Kidney (tissue), 14 donors: ENCODE measurements around the gene CACNA1H. TPM values are rescaled to one million over a fixed set of nuclear protein-coding genes. Genes with fewer than 3 reads are reported as not detected.
"Not testable (repeated sequence)": the region's sequence is repeated elsewhere in the genome, so short reads cannot be mapped to it uniquely, and the experiment has no call there.

Experiments used
- DNase-seq, 5 donors: peaks; one replicate each; pipeline ENCODE4 v3.0.0-alpha.2; 2013 to 2020
- FAIRE-seq: peaks from 2 replicates; lab custom pipeline; 2012; peaks lifted over from hg19 to GRCh38; lab: Jason Lieb, UNC
- H3K27ac ChIP-seq, 2 donors: one replicate each; pipeline ENCODE4 v1.7.0; 2013; ENCODE audit warnings: low read depth in 2 of 2, low read length in 2 of 2, inconsistent platforms in 1 of 2
- H3K27me3 ChIP-seq: one replicate; pipeline ENCODE4 v1.7.1; 2013; ENCODE audit warnings: low read length, inconsistent platforms; ENCODE audit not compliant: control insufficient read depth, insufficient read depth
- H3K36me3 ChIP-seq, 3 donors: one replicate each; pipeline versions ENCODE4 v1.7.0 to v1.7.1; 2013; ENCODE audit warnings: low read length in 3 of 3, control low read depth in 1 of 3, inconsistent platforms in 1 of 3; ENCODE audit not compliant: insufficient read depth in 3 of 3, control insufficient read depth in 2 of 3
- H3K4me1 ChIP-seq, 3 donors: one replicate each; pipeline versions ENCODE4 v1.7.0 to v1.7.1; 2013; ENCODE audit warnings: low read length in 3 of 3, inconsistent platforms in 1 of 3, low read depth in 1 of 3; ENCODE audit not compliant: control insufficient read depth in 2 of 3, insufficient read depth in 2 of 3
- H3K4me3 ChIP-seq, 3 donors: one replicate each; pipeline versions ENCODE4 v1.7.0 to v1.8.1; 2013; ENCODE audit warnings: low read length in 3 of 3, control low read depth in 1 of 3, inconsistent platforms in 1 of 3
- H3K9ac ChIP-seq, 3 donors: one replicate each; pipeline versions ENCODE4 v1.7.0 to v1.7.1; 2013; ENCODE audit warnings: low read length in 3 of 3, control low read depth in 1 of 3, inconsistent platforms in 1 of 3
- H3K9me3 ChIP-seq, 3 donors: one replicate each; pipeline versions ENCODE4 v1.7.0 to v1.7.1; 2013; ENCODE audit warnings: low read length in 3 of 3, control low read depth in 1 of 3, inconsistent platforms in 1 of 3; ENCODE audit not compliant: control insufficient read depth in 2 of 3, insufficient read depth in 1 of 3
- intact Hi-C: fragments of 100-400 bp; cut with DNase I; formaldehyde crosslinking; loops from one replicate; pipeline ENCODE4 v1.11.1; 2022
- polyA plus RNA-seq: library from polyadenylated mRNA; stranded (reverse); fragments of 350-450 nt; fragmentation: Illumina TruSeq; extraction: RNeasy Lipid Tissue Mini Kit (QIAGEN cat#74804); gene quantifications from one replicate; pipeline ENCODE4 v1.2.3, GENCODE V29; 2014; ENCODE audit warnings: low read depth, low replicate concordance; ENCODE audit not compliant: insufficient read depth
- total RNA-seq: library from RNA; stranded (reverse); fragmentation: NEBNext Ultra II Directional; extraction: Animal tissue kit (Norgen Biotek cat#: 25700); gene quantifications from one replicate; pipeline ENCODE4 v1.2.1, GENCODE V29; 2021
- TF ChIP-seq, protein P1 (sequence below): IDR thresholded peaks from 3 replicates; pipeline ENCODE4 v1.5.1; 2012; ENCODE audit warnings: mild to moderate bottlenecking, moderate library complexity, borderline replicate concordance; ENCODE audit not compliant: insufficient read depth; ENCODE audit errors: extremely low read depth
- donor health status: control.
- donor health status: control.
- donor health status: control.
- donor health status: control.
- donor health status: control.
- donor health status: DM: yes; HTN: yes; CAD: no.
- donor health status: Normal renal cell carcinoma (clear cell type).

CACNA1H gene
- total and polyA plus RNA-seq, 2 donors from 2014 or later = 6.4 to 20.6 TPM

DNA sequence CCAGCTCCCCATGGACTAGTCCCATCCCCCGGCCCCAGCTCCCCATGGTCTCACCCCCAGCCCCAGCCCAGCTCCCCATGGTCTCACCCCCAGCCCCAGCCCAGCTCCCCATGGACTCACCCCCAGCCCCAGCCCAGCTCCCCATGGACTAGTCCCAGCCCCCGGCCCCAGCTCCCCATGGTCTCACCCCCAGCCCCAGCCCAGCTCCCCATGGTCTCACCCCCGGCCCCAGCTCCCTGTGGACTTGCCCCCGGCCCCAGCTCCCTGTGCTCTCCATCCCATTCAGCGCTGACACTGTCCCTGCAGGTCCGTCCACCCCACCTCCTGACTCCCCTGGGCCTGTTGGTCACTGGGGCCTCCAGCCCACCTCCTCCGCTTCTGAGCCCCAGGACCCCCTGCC lies 78.4 kb downstream of the CACNA1H start:
- H3K4me3 ChIP-seq, intact Hi-C loops, H3K4me1 ChIP-seq, H3K9ac ChIP-seq, H3K9me3 ChIP-seq, H3K27me3 ChIP-seq, FAIRE-seq, H3K27ac ChIP-seq, H3K36me3 ChIP-seq: not testable (repeated sequence)
- DNase-seq = peak in 1 of 5 donors; percentile 62

DNA sequence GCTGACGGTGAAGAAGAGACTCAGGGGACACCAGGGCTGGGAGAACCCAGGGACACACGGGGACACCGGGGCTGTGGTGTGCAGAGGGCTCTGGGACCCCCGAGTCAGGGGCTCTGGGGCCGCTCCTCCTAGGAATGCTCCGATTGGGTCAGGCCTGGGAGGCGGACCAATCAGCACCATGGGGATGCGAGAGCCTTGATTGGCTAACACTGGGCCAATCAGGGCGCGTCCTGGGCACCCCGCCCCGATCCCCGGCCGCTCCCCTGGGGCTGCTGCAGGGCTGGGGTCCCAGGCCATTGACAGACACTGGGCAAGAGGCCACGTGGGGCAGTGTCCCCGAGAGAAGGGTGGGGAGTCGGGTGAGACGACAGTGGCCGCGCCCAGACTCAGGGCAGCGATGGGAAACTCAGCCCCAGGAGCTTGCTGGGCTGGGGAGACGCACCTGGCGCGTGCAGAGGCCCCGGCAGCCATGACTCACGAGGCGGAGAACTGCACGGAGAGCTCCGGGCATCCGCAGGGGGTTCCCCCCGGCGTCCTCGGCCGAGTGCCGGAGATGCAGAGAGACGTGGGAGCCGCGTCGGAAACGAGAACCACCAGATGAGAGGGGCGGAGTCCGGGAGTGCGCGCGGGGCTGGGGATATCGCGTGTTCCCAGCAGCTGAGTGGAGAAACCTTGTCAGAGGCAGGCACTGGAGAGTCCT lies 79.3 kb downstream of the CACNA1H start:
- H3K27ac ChIP-seq, DNase-seq, H3K9ac ChIP-seq, intact Hi-C loops, FAIRE-seq, H3K27me3 ChIP-seq, H3K36me3 ChIP-seq, H3K4me1 ChIP-seq, H3K9me3 ChIP-seq, H3K4me3 ChIP-seq: not testable (repeated sequence)

DNA sequence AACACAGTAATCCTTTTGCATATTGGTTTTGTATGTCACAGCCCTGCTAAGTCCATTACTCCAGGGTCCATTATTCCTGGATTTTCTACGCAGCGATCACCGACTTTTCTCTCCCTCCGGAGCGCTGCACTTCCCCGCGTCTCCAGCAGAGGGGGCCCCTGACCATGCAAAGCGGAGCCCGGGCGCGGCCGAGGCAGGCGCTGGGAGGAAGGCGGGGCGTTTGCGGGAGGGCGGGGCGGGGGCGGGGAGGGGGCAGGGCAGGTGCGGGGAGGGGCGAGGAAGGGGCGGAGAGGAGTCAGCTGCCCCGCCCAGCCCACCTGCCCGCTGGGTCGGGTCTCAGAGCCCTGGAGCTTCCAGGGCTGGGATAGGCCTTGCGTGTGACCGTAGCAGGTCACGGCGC lies 83.8 kb downstream of the CACNA1H start:
- FAIRE-seq, DNase-seq, H3K27ac ChIP-seq, H3K9me3 ChIP-seq, H3K9ac ChIP-seq, H3K4me1 ChIP-seq, H3K4me3 ChIP-seq, H3K36me3 ChIP-seq, H3K27me3 ChIP-seq, intact Hi-C loops: not testable (repeated sequence)

DNA sequence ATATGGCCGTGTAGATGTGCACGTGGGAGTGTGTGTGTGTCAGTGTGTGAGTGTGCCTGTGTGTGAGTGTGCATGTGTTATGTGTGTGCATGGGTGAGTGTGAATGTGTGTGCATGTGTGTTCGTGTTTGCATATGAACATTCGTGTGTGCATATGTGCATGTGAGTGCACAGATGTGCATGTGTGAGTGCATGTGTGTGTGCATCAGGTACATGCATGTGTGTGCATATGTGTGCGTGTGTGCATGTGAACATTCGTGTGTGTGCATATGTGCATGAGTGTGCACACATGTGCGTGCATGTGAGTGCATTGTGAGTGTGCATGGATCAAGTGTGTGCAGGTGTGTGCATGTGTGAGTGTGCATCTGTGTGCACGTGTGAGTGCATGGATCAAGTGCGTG lies 85.1 kb downstream of the CACNA1H start:
- Histone ChIP-seq H3K9me3 (peaks cover 0 to 2% (median 0%) of the 10 kb centered on the region in 3 donors), H3K4me3 (peak overlapping the region in 1 of 3 donors; percentile 30), H3K27ac (no peak overlapping the region), H3K4me1 (no peaks in the 10 kb centered on the region), H3K9ac (no peak overlapping the region), H3K27me3 (no peaks in the 10 kb centered on the region), H3K36me3 (no peaks in the 10 kb centered on the region)
- intact Hi-C loops = no loop called here
- TF ChIP-seq, protein P1, sequence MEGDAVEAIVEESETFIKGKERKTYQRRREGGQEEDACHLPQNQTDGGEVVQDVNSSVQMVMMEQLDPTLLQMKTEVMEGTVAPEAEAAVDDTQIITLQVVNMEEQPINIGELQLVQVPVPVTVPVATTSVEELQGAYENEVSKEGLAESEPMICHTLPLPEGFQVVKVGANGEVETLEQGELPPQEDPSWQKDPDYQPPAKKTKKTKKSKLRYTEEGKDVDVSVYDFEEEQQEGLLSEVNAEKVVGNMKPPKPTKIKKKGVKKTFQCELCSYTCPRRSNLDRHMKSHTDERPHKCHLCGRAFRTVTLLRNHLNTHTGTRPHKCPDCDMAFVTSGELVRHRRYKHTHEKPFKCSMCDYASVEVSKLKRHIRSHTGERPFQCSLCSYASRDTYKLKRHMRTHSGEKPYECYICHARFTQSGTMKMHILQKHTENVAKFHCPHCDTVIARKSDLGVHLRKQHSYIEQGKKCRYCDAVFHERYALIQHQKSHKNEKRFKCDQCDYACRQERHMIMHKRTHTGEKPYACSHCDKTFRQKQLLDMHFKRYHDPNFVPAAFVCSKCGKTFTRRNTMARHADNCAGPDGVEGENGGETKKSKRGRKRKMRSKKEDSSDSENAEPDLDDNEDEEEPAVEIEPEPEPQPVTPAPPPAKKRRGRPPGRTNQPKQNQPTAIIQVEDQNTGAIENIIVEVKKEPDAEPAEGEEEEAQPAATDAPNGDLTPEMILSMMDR = no peak
- FAIRE-seq = no peak
- DNase-seq = no peak

DNA sequence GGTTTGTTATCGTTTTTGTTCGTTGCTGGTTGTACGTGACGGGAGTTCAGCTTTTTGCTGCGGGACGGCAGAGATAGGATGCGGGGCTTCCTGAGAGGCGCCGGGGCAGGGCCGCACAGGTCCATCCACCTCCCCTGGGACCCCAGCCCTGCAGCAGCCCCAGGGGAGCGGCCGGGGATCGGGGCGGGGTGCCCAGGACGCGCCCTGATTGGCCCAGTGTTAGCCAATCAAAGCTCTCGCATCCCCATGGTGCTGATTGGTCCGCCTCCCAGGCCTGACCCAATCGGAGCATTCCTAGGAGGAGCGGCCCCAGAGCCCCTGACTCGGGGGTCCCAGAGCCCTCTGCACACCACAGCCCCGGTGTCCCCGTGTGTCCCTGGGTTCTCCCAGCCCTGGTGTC lies 86.0 kb downstream of the CACNA1H start:
- H3K27me3 ChIP-seq, H3K36me3 ChIP-seq, intact Hi-C loops, H3K4me3 ChIP-seq, H3K9ac ChIP-seq, FAIRE-seq, H3K4me1 ChIP-seq, H3K27ac ChIP-seq, H3K9me3 ChIP-seq: not testable (repeated sequence)
- DNase-seq = peak in 1 of 5 donors; percentile 41

DNA sequence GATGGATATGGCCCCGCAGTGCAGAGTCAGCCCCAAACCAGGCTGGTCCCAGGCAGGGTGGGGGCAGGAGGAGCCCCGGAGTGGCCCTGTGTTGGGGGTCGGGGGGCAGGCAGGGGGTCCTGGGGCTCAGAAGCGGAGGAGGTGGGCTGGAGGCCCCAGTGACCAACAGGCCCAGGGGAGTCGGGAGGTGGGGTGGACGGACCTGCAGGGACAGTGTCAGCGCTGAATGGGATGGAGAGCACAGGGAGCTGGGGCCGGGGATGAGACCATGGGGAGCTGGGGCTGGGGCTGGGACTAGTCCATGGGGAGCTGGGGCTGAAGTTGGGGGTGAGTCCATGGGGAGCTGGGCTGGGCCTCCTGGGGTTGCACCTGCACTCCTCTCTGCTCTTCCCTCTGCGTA lies 86.7 kb downstream of the CACNA1H start:
- intact Hi-C loops, H3K4me3 ChIP-seq, H3K9ac ChIP-seq, H3K36me3 ChIP-seq, H3K27ac ChIP-seq, FAIRE-seq, H3K4me1 ChIP-seq, H3K27me3 ChIP-seq, H3K9me3 ChIP-seq: not testable (repeated sequence)
- DNase-seq = peak in 1 of 5 donors; percentile 63

DNA sequence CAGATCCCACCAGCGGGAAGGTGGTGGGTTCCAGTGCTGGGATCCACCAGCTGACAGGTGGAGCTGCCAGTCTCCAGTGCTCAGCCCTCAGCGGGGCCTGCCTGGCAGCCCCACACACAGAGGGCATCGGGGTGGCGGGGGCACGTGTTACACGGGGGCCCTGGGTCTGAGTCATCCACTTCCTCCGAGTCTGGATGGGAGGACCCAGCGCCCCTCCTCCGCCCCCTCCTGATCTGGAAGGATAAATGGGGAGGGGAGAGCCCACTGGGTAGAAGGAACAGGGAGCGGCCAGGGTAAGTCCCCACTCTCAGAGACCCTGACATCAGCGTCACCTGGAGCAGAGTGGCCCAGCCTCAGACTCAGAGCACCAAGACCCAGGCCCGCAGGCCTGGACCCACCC lies 87.5 kb downstream of the CACNA1H start, which contains the start of gene TPSAB1:
TPSAB1 (plus strand) TSS at position 270 of the 400 bp plus-strand sequence. CDS start 234 bp downstream, outside the sequence.
- H3K36me3 ChIP-seq, H3K9me3 ChIP-seq, intact Hi-C loops, H3K27me3 ChIP-seq, H3K4me3 ChIP-seq, H3K9ac ChIP-seq, FAIRE-seq, H3K27ac ChIP-seq, H3K4me1 ChIP-seq: not testable (repeated sequence)
- peak in 1 of 5 donors; percentile 55 for DNase-seq
